Activated CD4-positive, alpha-beta T cell treated with anti-CD3 and anti-CD28 coated beads for 36 hours (primary cell): ENCODE results near the gene SLC30A4. TPM values are rescaled to one million over a fixed set of nuclear protein-coding genes. Genes with fewer than 3 reads are reported as not detected.
"Not testable (repeated sequence)": the region's sequence is repeated elsewhere in the genome, so short reads cannot be mapped to it uniquely, and the experiment has no call there.

Source experiments
- ATAC-seq: fragments of 200-7000 bp; cut with Tn5 transposase; one replicate; pipeline ENCODE4 v1.10.0; 2021; ENCODE audit warnings: mild to moderate bottlenecking, moderate library complexity
- CTCF ChIA-PET: fragments of 350-600 bp; sonication (Branson Sonifier 250); formaldehyde crosslinking; loops from one replicate; lab custom pipeline; 2021; ENCODE audit warnings: antibody characterized with exemption; lab: Charles Lee
- POLR2A ChIA-PET: fragments of 350-600 bp; sonication (Branson Sonifier 250); formaldehyde crosslinking; loops from one replicate; lab custom pipeline; 2021; ENCODE audit warnings: antibody characterized with exemption, inconsistent platforms; lab: Charles Lee
- DNase-seq: peaks from one replicate; pipeline ENCODE4 v3.0.0-alpha.2; 2020
- H3K27ac Mint-ChIP-seq: one replicate; pipeline ENCODE4 v1.8.0; 2021; ENCODE audit warnings: mixed read lengths
- H3K27me3 Mint-ChIP-seq: one replicate; pipeline ENCODE4 v1.8.0; 2021; ENCODE audit warnings: mixed read lengths
- H3K36me3 Mint-ChIP-seq: one replicate; pipeline ENCODE4 v1.8.0; 2021; ENCODE audit warnings: low read depth, mixed read lengths
- H3K4me1 Mint-ChIP-seq: one replicate; pipeline ENCODE4 v1.8.0; 2021; ENCODE audit warnings: mixed read lengths
- H3K4me3 Mint-ChIP-seq: one replicate; pipeline ENCODE4 v1.8.0; 2021; ENCODE audit warnings: mild to moderate bottlenecking, moderate library complexity, mixed read lengths
- H3K9me3 Mint-ChIP-seq: one replicate; pipeline ENCODE4 v1.8.0; 2021; ENCODE audit warnings: low read depth, mixed read lengths
- intact Hi-C, 2 experiments: fragments of 100-400 bp; cut with DNase I in 1 of 2; cut with micrococcal nuclease in 1 of 2; formaldehyde crosslinking; loops; one replicate each; pipeline versions ENCODE4 v1.14.2 to v1.15.1; 2022 to 2024; cut with DNase I, micrococcal nuclease
- total RNA-seq, 2 experiments: library from RNA; stranded (reverse); gene quantifications; one replicate each; pipeline ENCODE4 v1.2.3, GENCODE V29; 2021

The SLC30A4 gene
- total RNA-seq, 2 experiments from 2014 or later = 1.6 to 1.9 TPM

DNA sequence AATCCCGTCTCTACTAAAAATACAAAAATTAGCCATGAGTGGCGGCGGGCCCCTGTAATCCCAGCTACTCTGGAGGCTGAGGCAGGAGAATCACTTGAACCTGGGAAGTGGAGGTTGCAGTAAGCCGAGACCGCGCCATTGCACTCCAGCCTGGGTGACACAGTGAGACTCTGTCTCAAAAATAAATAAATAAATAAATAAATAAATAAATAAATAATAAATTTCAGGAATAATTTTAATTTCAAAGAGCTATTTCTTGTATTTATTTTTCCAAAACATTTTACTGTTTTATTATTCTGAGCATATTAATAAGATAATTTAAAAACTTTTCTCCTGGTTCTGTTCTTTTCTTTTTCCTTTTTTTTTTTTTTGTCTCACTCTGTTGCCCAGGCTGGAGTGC is 15.4 kb downstream of the SLC30A4 start:
- H3K27me3 Mint-ChIP-seq, intact Hi-C loops, DNase-seq, H3K27ac Mint-ChIP-seq, ATAC-seq, H3K4me1 Mint-ChIP-seq, H3K4me3 Mint-ChIP-seq, POLR2A ChIA-PET, H3K36me3 Mint-ChIP-seq, H3K9me3 Mint-ChIP-seq: not testable (repeated sequence)
- CTCF ChIA-PET = interaction anchor here (0.8 to 1.2 kb wide), 2 partner anchors 48 to 67 kb away, joined by 3 to 5 read pairs; no protein-coding TSS in a partner anchor

- ATAC-seq = no peak
- H3K4me3 Mint-ChIP-seq = no peak overlapping the region
- H3K4me1 Mint-ChIP-seq = no peaks in the 10 kb centered on the region
- ChIA-PET CTCF (no interaction called here), POLR2A (no interaction called here)
- H3K27ac Mint-ChIP-seq = no peak overlapping the region
- DNase-seq = no peak
- H3K36me3 Mint-ChIP-seq = no peaks in the 10 kb centered on the region
- intact Hi-C loops = no loop called here
- H3K9me3 Mint-ChIP-seq = no peaks in the 10 kb centered on the region
- no peaks in the 10 kb centered on the region for H3K27me3 Mint-ChIP-seq
Measured at GRCh38 chr15:45499426-45499825, 23.1 kb downstream of the SLC30A4 start.

DNA sequence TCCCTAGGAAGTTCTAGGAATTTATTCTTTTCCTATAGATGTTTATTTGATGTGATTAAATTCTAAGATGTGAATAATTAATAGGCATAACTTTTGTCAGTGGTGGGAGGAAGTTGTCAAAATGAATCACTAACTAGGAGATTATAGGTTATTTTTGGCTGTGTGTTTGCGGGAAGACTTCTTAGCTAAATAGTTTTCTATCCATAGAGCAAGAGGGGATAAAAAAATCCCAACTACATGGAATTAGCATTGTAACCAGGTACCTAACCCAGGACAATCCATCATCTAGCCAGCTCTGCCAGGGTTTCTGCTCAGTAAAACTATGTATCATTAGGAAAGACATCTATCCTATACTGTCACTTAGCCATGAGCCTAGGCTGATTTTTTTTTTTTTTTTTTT is 23.9 kb downstream of the SLC30A4 start:
- DNase-seq = no peak
- H3K27me3 Mint-ChIP-seq = no peaks in the 10 kb centered on the region
- H3K4me3 Mint-ChIP-seq = no peak overlapping the region
- no peak overlapping the region for H3K27ac Mint-ChIP-seq
- no peaks in the 10 kb centered on the region for H3K4me1 Mint-ChIP-seq
- H3K36me3 Mint-ChIP-seq = no peaks in the 10 kb centered on the region
- POLR2A ChIA-PET = no interaction called here
- no peak for ATAC-seq
- CTCF ChIA-PET = no interaction called here
- intact Hi-C loops = no loop called here
- H3K9me3 Mint-ChIP-seq = no peaks in the 10 kb centered on the region

DNA sequence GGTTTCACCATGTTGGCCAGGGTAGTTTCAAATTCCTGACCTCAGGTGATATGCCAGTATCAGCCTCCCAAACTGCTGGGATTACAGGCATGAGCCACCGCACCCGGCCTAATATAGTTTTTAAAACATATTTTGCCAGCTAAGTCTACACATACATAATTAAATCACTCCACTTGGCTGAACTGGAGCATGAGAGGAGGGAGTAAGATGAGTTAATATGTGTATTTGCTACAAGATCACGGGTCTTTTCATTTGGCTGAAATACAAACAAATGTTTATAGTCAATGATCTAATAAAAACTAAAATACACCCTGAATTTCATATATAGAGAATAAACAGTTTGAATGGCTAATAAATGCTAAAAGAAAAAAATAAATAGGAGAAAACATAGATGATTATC is 25.3 kb downstream of the SLC30A4 start:
- intact Hi-C loops = no loop called here
- no peak for ATAC-seq
- Mint-ChIP-seq H3K27me3 (no peaks in the 10 kb centered on the region), H3K9me3 (no peaks in the 10 kb centered on the region), H3K4me3 (no peak overlapping the region), H3K27ac (no peak overlapping the region), H3K4me1 (no peaks in the 10 kb centered on the region), H3K36me3 (no peaks in the 10 kb centered on the region)
- POLR2A ChIA-PET = no interaction called here
- no peak for DNase-seq
- CTCF ChIA-PET = interaction anchor here (1.2 kb wide), 1 partner anchor 15 kb away, joined by 4 read pairs; no protein-coding TSS in a partner anchor

GRCh38 chr15:45496658-45497057 is 25.9 kb downstream of the SLC30A4 start:
- Mint-ChIP-seq H3K27me3 (no peaks in the 10 kb centered on the region), H3K9me3 (no peaks in the 10 kb centered on the region), H3K36me3 (no peaks in the 10 kb centered on the region), H3K4me3 (no peak overlapping the region), H3K27ac (no peak overlapping the region), H3K4me1 (no peaks in the 10 kb centered on the region)
- CTCF ChIA-PET = interaction anchor here (1.1 to 1.3 kb wide), 4 partner anchors 14 to 50 kb away, joined by 3 to 4 read pairs (median 3); no protein-coding TSS in a partner anchor
- ATAC-seq (no peak), DNase-seq (no peak)
- POLR2A ChIA-PET = no interaction called here
- intact Hi-C loops = no loop called here

- intact Hi-C loops = no loop called here
- ChIA-PET POLR2A (no interaction called here), CTCF (interaction anchor here (0.5 to 1.3 kb wide), 4 partner anchors 21 to 95 kb away, joined by 3 read pairs; no protein-coding TSS in a partner anchor)
- Mint-ChIP-seq H3K4me1 (no peaks in the 10 kb centered on the region), H3K9me3 (no peaks in the 10 kb centered on the region), H3K4me3 (no peak overlapping the region), H3K27ac (no peak overlapping the region), H3K36me3 (no peaks in the 10 kb centered on the region), H3K27me3 (no peaks in the 10 kb centered on the region)
- ATAC-seq = no peak
- no peak for DNase-seq
Measured at GRCh38 chr15:45495588-45495987, 27.0 kb downstream of the SLC30A4 start.

DNA sequence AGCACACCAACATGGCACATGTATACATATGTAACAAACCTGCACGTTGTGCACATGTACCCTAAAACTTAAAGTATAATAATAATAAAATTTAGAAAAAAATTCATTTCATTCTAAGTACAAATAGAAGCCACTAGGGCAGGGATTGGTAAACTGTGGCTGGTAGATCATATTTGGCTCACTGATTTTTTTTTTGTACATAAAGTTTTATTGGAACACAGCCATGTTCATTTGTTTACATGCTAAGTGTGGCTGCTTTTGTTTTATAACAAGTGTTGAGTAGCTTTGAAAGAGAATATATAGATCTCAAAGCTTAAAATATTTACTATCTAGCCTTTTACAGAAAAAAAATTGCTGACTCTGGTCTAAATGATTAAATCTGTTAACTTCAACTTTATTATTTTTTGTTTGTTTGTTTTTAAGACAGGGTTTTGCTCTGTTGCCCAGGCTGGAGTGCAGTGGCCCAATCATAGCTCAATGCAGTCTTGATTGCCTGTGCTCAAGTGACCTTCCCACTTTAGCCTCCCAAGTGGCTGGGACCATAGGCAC is 32.8 kb downstream of the SLC30A4 start:
- intact Hi-C loops = no loop called here
- peaks cover 4% of the 10 kb centered on the region for H3K36me3 Mint-ChIP-seq
- no peak overlapping the region for H3K27ac Mint-ChIP-seq
- no peak overlapping the region for H3K4me3 Mint-ChIP-seq
- H3K4me1 Mint-ChIP-seq = no peaks in the 10 kb centered on the region
- H3K27me3 Mint-ChIP-seq = no peaks in the 10 kb centered on the region
- ChIA-PET CTCF (interaction anchor here (1.9 kb wide), 1 partner anchor 32 kb away, joined by 5 read pairs; no protein-coding TSS in a partner anchor), POLR2A (no interaction called here)
- no peaks in the 10 kb centered on the region for H3K9me3 Mint-ChIP-seq
- ATAC-seq (no peak), DNase-seq (no peak)

DNA sequence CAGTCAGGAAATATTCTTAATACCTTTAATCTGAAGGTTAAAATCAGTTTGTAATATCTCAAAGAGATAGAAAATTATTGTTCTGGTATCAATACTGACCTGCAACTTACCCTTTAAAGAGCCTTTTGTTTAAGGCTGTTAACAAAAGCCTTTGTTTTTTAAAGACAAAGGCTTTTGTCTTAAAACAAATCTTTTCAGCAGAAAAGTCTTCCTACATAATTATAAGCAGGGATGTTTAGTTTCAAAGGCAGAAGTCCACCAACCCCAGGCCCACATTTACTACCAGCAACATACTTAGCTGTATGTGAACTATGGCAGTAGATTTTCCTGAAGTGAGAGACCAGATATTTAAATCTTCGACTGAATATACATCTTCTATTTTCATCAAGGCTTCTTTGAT is 36.2 kb downstream of the SLC30A4 start:
- CTCF ChIA-PET = no interaction called here
- intact Hi-C loops = no loop called here
- Mint-ChIP-seq H3K27me3 (no peaks in the 10 kb centered on the region), H3K27ac (no peak overlapping the region), H3K36me3 (peaks cover 4% of the 10 kb centered on the region), H3K4me1 (no peaks in the 10 kb centered on the region), H3K4me3 (no peak overlapping the region), H3K9me3 (no peaks in the 10 kb centered on the region)
- ATAC-seq (no peak), DNase-seq (no peak)
- POLR2A ChIA-PET = no interaction called here

DNA sequence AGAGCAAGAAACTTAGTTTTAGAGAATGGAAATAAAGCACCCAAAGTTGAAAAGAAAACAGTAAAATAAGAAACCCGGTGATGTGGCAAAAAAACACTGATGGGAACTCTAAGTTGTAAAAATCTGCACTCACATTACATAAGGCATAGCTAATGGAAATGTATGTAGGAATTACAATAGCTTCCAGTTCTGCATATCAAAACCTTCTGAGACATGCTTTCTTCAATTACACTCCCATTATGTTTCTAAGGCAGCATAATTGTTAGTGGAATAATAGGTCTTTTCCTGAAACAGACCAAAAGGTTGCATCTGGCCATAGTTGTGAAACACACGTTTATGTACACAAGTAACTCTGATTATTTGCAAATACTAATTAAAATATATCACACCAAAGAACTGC is 41.4 kb downstream of the SLC30A4 start:
- Mint-ChIP-seq H3K27me3 (no peaks in the 10 kb centered on the region), H3K36me3 (no peaks in the 10 kb centered on the region), H3K27ac (no peak overlapping the region), H3K4me3 (no peak overlapping the region), H3K9me3 (no peaks in the 10 kb centered on the region), H3K4me1 (no peaks in the 10 kb centered on the region)
- intact Hi-C loops = no loop called here
- ChIA-PET POLR2A (no interaction called here), CTCF (interaction anchor here (0.8 to 2.6 kb wide), 3 partner anchors 23 to 107 kb away, joined by 3 to 13 read pairs (median 5); no protein-coding TSS in a partner anchor)
- ATAC-seq (no peak), DNase-seq (no peak)

DNA sequence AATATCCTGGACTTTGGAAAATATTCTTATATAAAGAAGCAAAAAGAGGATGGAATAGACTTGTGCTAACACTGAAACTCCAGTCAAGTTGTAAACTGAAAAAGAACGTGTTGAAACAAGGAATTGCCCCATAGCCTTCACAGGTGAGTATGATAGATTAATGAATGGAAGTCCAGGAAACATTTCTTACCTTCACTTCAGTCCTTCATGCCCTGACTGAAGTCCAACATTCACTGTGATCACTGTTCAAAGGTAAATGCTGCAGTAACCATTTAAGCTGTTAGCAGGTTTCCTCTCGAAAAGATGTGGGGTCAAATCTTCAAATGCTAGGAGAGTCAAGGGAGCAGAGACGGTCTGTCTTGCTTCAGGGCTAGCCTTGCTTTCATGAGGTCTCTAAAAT is 46.1 kb downstream of the SLC30A4 start:
- DNase-seq = no peak
- no peak overlapping the region for H3K4me3 Mint-ChIP-seq
- POLR2A ChIA-PET = no interaction called here
- peaks cover 2% of the 10 kb centered on the region for H3K27me3 Mint-ChIP-seq
- intact Hi-C loops = no loop called here
- no peaks in the 10 kb centered on the region for H3K9me3 Mint-ChIP-seq
- H3K36me3 Mint-ChIP-seq = no peaks in the 10 kb centered on the region
- no peak for ATAC-seq
- H3K27ac Mint-ChIP-seq = no peak overlapping the region
- CTCF ChIA-PET = interaction anchor here (0.6 kb wide), 1 partner anchor 229 kb away, joined by 3 read pairs; no protein-coding TSS in a partner anchor
- no peaks in the 10 kb centered on the region for H3K4me1 Mint-ChIP-seq

- H3K9me3 Mint-ChIP-seq = no peaks in the 10 kb centered on the region
- no peaks in the 10 kb centered on the region for H3K36me3 Mint-ChIP-seq
- DNase-seq (no peak), ATAC-seq (no peak)
- CTCF ChIA-PET = interaction anchor here (0.6 to 1.0 kb wide), 2 partner anchors 38 to 102 kb away, joined by 3 to 4 read pairs; no protein-coding TSS in a partner anchor
- intact Hi-C loops = no loop called here
- no peak overlapping the region for H3K27ac Mint-ChIP-seq
- POLR2A ChIA-PET = no interaction called here
- no peaks in the 10 kb centered on the region for H3K4me1 Mint-ChIP-seq
- H3K4me3 Mint-ChIP-seq = no peak overlapping the region
- peaks cover 6% of the 10 kb centered on the region for H3K27me3 Mint-ChIP-seq
Measured at GRCh38 chr15:45474799-45475198, 47.8 kb downstream of the SLC30A4 start.

- peaks cover 12% of the 10 kb centered on the region for H3K27me3 Mint-ChIP-seq
- ChIA-PET CTCF (interaction anchor here (0.9 to 1.8 kb wide), 4 partner anchors 14 to 141 kb away, joined by 3 to 5 read pairs (median 4); no protein-coding TSS in a partner anchor), POLR2A (no interaction called here)
- ATAC-seq (no peak), DNase-seq (no peak)
- no peaks in the 10 kb centered on the region for H3K9me3 Mint-ChIP-seq
- no peak overlapping the region for H3K4me3 Mint-ChIP-seq
- H3K4me1 Mint-ChIP-seq = no peaks in the 10 kb centered on the region
- intact Hi-C loops = no loop called here
- no peak overlapping the region for H3K27ac Mint-ChIP-seq
- H3K36me3 Mint-ChIP-seq = no peaks in the 10 kb centered on the region
Measured at GRCh38 chr15:45473068-45473467, 49.5 kb downstream of the SLC30A4 start.
